KMS-11 (cell line): ENCODE results near the gene NRG3.
"Not testable (repeated sequence)": the region's sequence is repeated elsewhere in the genome, so short reads cannot be mapped to it uniquely, and the experiment has no call there.

Experiments used
- H2AFZ ChIP-seq: fragments of 200-600 bp; sonication (generic); 2 replicates; pipeline ENCODE4 v1.6.1; 2016; ENCODE audit warnings: antibody characterized with exemption, mixed run types, low read depth
- H3K27ac ChIP-seq: fragments of 200-600 bp; sonication (generic); 2 replicates; pipeline ENCODE4 v1.6.1; 2016; ENCODE audit warnings: mild to moderate bottlenecking, mixed run types
- H3K27me3 ChIP-seq: fragments of 200-600 bp; sonication (generic); 2 replicates; pipeline ENCODE4 v1.6.1; 2017; ENCODE audit warnings: mild to moderate bottlenecking, low read depth, mixed run types, moderate library complexity; ENCODE audit not compliant: insufficient read depth
- H3K36me3 ChIP-seq: fragments of 200-600 bp; sonication (generic); 2 replicates; pipeline ENCODE4 v1.6.1; 2017; ENCODE audit warnings: mild to moderate bottlenecking, mixed run types; ENCODE audit not compliant: insufficient read depth
- H3K4me1 ChIP-seq: fragments of 200-600 bp; sonication (generic); 2 replicates; pipeline ENCODE4 v1.6.1; 2016; ENCODE audit warnings: mild to moderate bottlenecking, low read depth, mixed run types; ENCODE audit not compliant: poor library complexity, severe bottlenecking
- H3K4me2 ChIP-seq: fragments of 200-600 bp; sonication (generic); 2 replicates; pipeline ENCODE4 v1.7.0; 2016; ENCODE audit warnings: mild to moderate bottlenecking, mixed run types
- H3K4me3 ChIP-seq: fragments of 200-600 bp; sonication (generic); IDR thresholded peaks from 2 replicates; pipeline ENCODE4 v1.6.1; 2017; ENCODE audit warnings: low read depth, low read length, mixed read lengths; ENCODE audit not compliant: insufficient read depth
- H3K79me2 ChIP-seq: fragments of 200-600 bp; sonication (generic); 2 replicates; pipeline ENCODE4 v1.6.1; 2016; ENCODE audit warnings: low read depth, mixed run types; ENCODE audit not compliant: insufficient read depth
- H3K9ac ChIP-seq: fragments of 200-600 bp; sonication (generic); 2 replicates; pipeline ENCODE4 v1.6.1; 2016; ENCODE audit warnings: mild to moderate bottlenecking, mixed run types
- H4K20me1 ChIP-seq: fragments of 200-600 bp; sonication (generic); 2 replicates; pipeline ENCODE4 v1.6.1; 2016; ENCODE audit warnings: mild to moderate bottlenecking, mixed run types; ENCODE audit not compliant: insufficient read depth
- CTCF ChIP-seq: fragments of 200-600 bp; sonication (generic); conservative IDR thresholded peaks from 2 replicates; pipeline ENCODE4 v1.6.1; 2017; ENCODE audit warnings: low read depth, mild to moderate bottlenecking, antibody characterized with exemption, low read length, moderate library complexity, mixed read lengths

The NRG3 gene

DNA sequence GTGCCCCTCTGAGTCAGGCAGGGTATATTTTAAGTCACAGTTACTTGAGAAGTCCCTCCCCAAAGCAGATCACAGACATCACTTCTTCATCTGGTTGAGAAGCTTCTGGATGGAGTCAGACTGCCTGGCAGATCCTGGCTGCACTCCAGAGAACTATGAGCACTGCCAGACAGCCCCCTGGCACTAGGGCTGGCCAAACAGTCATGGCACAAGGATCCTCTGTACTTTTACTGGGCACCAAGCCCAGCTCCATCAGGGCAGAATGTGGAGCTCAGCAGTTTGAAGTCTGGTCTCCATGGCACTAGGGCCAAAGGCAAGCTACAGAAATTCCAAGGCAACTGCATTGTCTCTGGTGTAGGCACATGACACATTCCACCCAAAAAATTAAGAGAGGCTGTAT is 162.1 kb downstream of the NRG3 start:
- Histone ChIP-seq H3K79me2 (no peaks in the 10 kb centered on the region), H3K4me2 (no peak overlapping the region), H3K4me3 (no peak overlapping the region), H3K27me3 (no peaks in the 10 kb centered on the region), H4K20me1 (no peaks in the 10 kb centered on the region; the same call in 1 of the 2 replicates), H3K27ac (no peak overlapping the region), H3K4me1 (no peaks in the 10 kb centered on the region), H3K36me3 (no peaks in the 10 kb centered on the region), H3K9ac (no peak overlapping the region), H2AFZ (no peak overlapping the region)
- no peak for TF ChIP-seq CTCF

- H3K27me3 ChIP-seq: no peaks in the 10 kb centered on the region
- H3K9ac ChIP-seq: no peak overlapping the region
- H3K4me3 ChIP-seq: no peak overlapping the region
- no peak overlapping the region for H3K27ac ChIP-seq
- H3K4me1 ChIP-seq: no peaks in the 10 kb centered on the region
- H3K79me2 ChIP-seq: no peaks in the 10 kb centered on the region
- H3K4me2 ChIP-seq: no peak overlapping the region
- H2AFZ ChIP-seq: no peak overlapping the region
- H3K36me3 ChIP-seq: no peaks in the 10 kb centered on the region
- H4K20me1 ChIP-seq: no peaks in the 10 kb centered on the region
- TF ChIP-seq CTCF: no peak
Observed at GRCh38 chr10:82038587-82038986, 163.6 kb downstream of the NRG3 start.

GRCh38 chr10:82040336-82040735 is 165.3 kb downstream of the NRG3 start:
- Histone ChIP-seq H3K4me3 (no peak overlapping the region), H2AFZ (no peak overlapping the region), H3K79me2 (no peaks in the 10 kb centered on the region), H3K9ac (no peak overlapping the region), H3K27me3 (no peaks in the 10 kb centered on the region), H3K4me2 (no peak overlapping the region), H4K20me1 (no peaks in the 10 kb centered on the region), H3K27ac (no peak overlapping the region), H3K4me1 (no peaks in the 10 kb centered on the region), H3K36me3 (no peaks in the 10 kb centered on the region)
- no peak for TF ChIP-seq CTCF

DNA sequence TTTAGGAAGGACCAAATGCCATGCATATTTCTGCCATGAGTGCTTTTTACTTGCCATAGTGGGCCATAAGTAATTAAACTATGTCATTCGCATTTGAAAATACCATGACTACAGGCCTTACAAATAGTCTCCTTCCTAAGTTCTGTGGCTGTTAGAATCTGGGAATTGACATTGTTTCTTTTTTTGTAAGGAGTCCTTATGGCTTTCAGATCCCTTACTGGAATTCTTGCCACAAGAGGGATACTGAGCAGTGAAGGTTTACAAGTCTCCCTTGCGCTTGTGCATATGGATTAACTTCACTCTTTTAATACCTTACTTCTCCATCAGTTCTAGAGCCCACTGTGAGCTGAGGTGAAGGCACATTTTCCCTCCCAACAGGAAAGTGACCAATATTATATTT is 166.0 kb downstream of the NRG3 start:
- no peaks in the 10 kb centered on the region for H3K36me3 ChIP-seq
- TF ChIP-seq CTCF: no peak
- no peak overlapping the region for H3K4me3 ChIP-seq
- H3K4me1 ChIP-seq: no peaks in the 10 kb centered on the region
- no peaks in the 10 kb centered on the region for H3K27me3 ChIP-seq
- no peaks in the 10 kb centered on the region for H3K79me2 ChIP-seq
- no peak overlapping the region for H3K4me2 ChIP-seq
- no peaks in the 10 kb centered on the region for H4K20me1 ChIP-seq
- H3K27ac ChIP-seq: no peak overlapping the region
- H3K9ac ChIP-seq: no peak overlapping the region
- H2AFZ ChIP-seq: no peak overlapping the region

DNA sequence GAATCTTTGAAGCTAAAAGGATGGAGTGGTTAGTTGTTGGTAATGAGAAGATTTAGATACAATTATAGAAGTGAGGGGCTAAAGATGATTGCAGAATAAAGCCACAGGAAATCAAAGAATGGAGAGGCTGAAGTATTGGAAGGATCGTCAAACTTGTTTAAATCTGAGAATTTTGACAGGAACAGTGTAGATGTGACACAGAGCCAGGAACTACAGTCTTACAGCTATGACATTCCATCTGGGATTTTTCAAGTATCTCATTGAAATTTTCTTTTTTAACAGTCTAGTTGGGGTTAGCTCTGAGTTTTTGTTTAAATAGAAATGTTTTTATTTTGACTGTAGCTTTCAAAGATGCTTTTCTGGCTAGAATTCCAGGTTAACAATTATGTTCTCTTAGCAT is 181.4 kb downstream of the NRG3 start:
- Histone ChIP-seq H3K4me3 (no peak overlapping the region), H3K9ac (no peak overlapping the region), H3K27me3 (no peaks in the 10 kb centered on the region), H3K4me2 (no peak overlapping the region), H3K27ac (no peak overlapping the region), H3K4me1 (no peaks in the 10 kb centered on the region), H3K79me2 (no peaks in the 10 kb centered on the region), H2AFZ (no peak overlapping the region), H3K36me3 (no peaks in the 10 kb centered on the region), H4K20me1 (no peaks in the 10 kb centered on the region)
- no peak for TF ChIP-seq CTCF

GRCh38 chr10:82067192-82067591 is 192.2 kb downstream of the NRG3 start:
- not testable (repeated sequence) for H2AFZ ChIP-seq, H3K79me2 ChIP-seq, H3K4me1 ChIP-seq, H3K4me2 ChIP-seq, H3K27me3 ChIP-seq, H3K27ac ChIP-seq, H3K9ac ChIP-seq, H3K36me3 ChIP-seq, H4K20me1 ChIP-seq, H3K4me3 ChIP-seq
